Caco-2 (cell line): Measurements from ENCODE around the gene ZNF254. TPM values are rescaled to one million over a fixed set of nuclear protein-coding genes. Genes with fewer than 3 reads are reported as not detected.

Source experiments
- BruUV-seq: library from RNA; stranded (reverse); fragments of 400-500 nt; replicated peaks from 2 replicates; lab custom pipeline; 2021; lab: Mats Ljungman, UMichigan
- CTCF ChIA-PET: fragments of 300-600 bp; sonication (Branson Sonifier 250); formaldehyde crosslinking; loops from one replicate; lab custom pipeline; 2022; ENCODE audit warnings: antibody characterized with exemption; lab: Charles Lee
- POLR2A ChIA-PET: fragments of 300-600 bp; sonication (Branson Sonifier 250); formaldehyde crosslinking; loops from one replicate; lab custom pipeline; 2022; ENCODE audit warnings: antibody characterized with exemption; lab: Charles Lee
- DNase-seq, 2 experiments: peaks; one replicate each; pipeline versions ENCODE4 v3.0.0 to v3.0.0-alpha.2; 2020 to 2022
- H3K27me3 ChIP-seq: replicated peaks from 2 replicates; pipeline ENCODE4 v1.6.0; 2011; ENCODE audit warnings: low read length; ENCODE audit not compliant: control insufficient read depth, insufficient read depth
- H3K36me3 ChIP-seq: 2 replicates; pipeline ENCODE4 v1.5.1; 2011; ENCODE audit warnings: low read length; ENCODE audit not compliant: control insufficient read depth, insufficient read depth
- H3K4me1 ChIP-seq: fragments of 250-450 bp; sonication (Bioruptor Pico); 2 replicates; pipeline ENCODE4 v1.5.1; 2020; ENCODE audit warnings: mild to moderate bottlenecking
- H3K4me3 ChIP-seq: 2 replicates; pipeline ENCODE4 v1.5.1; 2011; ENCODE audit warnings: low read depth, mild to moderate bottlenecking, control low read depth, low read length
- H3K9me3 ChIP-seq: fragments of 250-450 bp; sonication (Bioruptor Pico); 2 replicates; pipeline ENCODE4 v1.5.1; 2020; ENCODE audit warnings: mild to moderate bottlenecking, moderate library complexity
- H3K27ac Mint-ChIP-seq: one replicate; pipeline ENCODE4 v1.8.0; 2022; ENCODE audit warnings: mixed read lengths; ENCODE audit not compliant: unreplicated experiment
- H3K27me3 Mint-ChIP-seq: one replicate; pipeline ENCODE4 v1.8.0; 2022; ENCODE audit warnings: mixed read lengths; ENCODE audit not compliant: insufficient read depth, unreplicated experiment
- H3K36me3 Mint-ChIP-seq: one replicate; pipeline ENCODE4 v1.8.0; 2022; ENCODE audit warnings: mild to moderate bottlenecking, mixed read lengths; ENCODE audit not compliant: insufficient read depth, unreplicated experiment
- H3K4me1 Mint-ChIP-seq: one replicate; pipeline ENCODE4 v1.8.0; 2022; ENCODE audit warnings: low read depth, mixed read lengths; ENCODE audit not compliant: unreplicated experiment
- H3K4me3 Mint-ChIP-seq: one replicate; pipeline ENCODE4 v1.8.0; 2022; ENCODE audit warnings: mild to moderate bottlenecking, moderate library complexity, mixed read lengths; ENCODE audit not compliant: unreplicated experiment
- H3K9me3 Mint-ChIP-seq: one replicate; pipeline ENCODE4 v1.8.0; 2022; ENCODE audit warnings: mixed read lengths; ENCODE audit not compliant: unreplicated experiment
- CTCF ChIP-seq, 2 experiments: fragments of 200-600 bp in 1 of 2; IDR thresholded peaks; 1 replicate in 1 of 2; 2 replicates in 1 of 2; pipeline versions ENCODE4 v1.5.1 to v1.8.0; 2011 to 2022; ENCODE audit warnings: antibody characterized with exemption in 1 of 2, control low read depth in 1 of 2, inconsistent platforms in 1 of 2, low read depth in 1 of 2, low read length in 1 of 2, mild to moderate bottlenecking in 1 of 2, moderate library complexity in 1 of 2; ENCODE audit not compliant: insufficient read depth in 1 of 2, severe bottlenecking in 1 of 2, unreplicated experiment in 1 of 2
- intact Hi-C: fragments of 100-400 bp; cut with micrococcal nuclease; formaldehyde crosslinking; loops from one replicate; pipeline ENCODE4 v1.10.0; 2022; ENCODE audit not compliant: unreplicated experiment
- total RNA-seq: library from RNA; stranded (reverse); gene quantifications from 2 replicates; pipeline ENCODE4 v1.2.3, GENCODE V29; 2022

ZNF254 gene
- total RNA-seq, 1 experiment from 2014 or later, result 16.5 TPM

- H3K4me1 Mint-ChIP-seq, result no peaks in the 10 kb centered on the region
- BruUV-seq, result no TSS peak
Observed at GRCh38 chr19:24051516-24051915, 35.5 kb upstream of the ZNF254 start.

GRCh38 chr19:24052811-24053210 is 34.2 kb upstream of the ZNF254 start:
- POLR2A ChIA-PET, result no interaction called here
- no peaks in the 10 kb centered on the region for H3K9me3 ChIP-seq
- Mint-ChIP-seq H3K27me3 (no peaks in the 10 kb centered on the region), H3K9me3 (no peaks in the 10 kb centered on the region), H3K27ac (no peak overlapping the region), H3K4me1 (no peaks in the 10 kb centered on the region), H3K36me3 (peaks cover 70% of the 10 kb centered on the region), H3K4me3 (no peak overlapping the region)
- intact Hi-C loops, result no loop called here
- no peak overlapping the region for H3K4me3 ChIP-seq
- CTCF ChIA-PET, result no interaction called here
- no peak for DNase-seq
- H3K27me3 ChIP-seq, result no peaks in the 10 kb centered on the region
- H3K4me1 ChIP-seq, result no peaks in the 10 kb centered on the region
- H3K36me3 ChIP-seq, result peaks cover 4% of the 10 kb centered on the region
- TF ChIP-seq CTCF (IDR thresholded peaks at IDR 0.05; ENCODE audit: insufficient read depth in 1 of 2, low read depth in 1 of 2, low read length in 1 of 2, severe bottlenecking in 1 of 2, unreplicated experiment in 1 of 2), result no peak
- BruUV-seq, result no TSS peak

More at GRCh38 chr19:24051516-24051915, 35.5 kb upstream of the ZNF254 start:
- H3K36me3 ChIP-seq, result peaks cover 4% of the 10 kb centered on the region
- no peaks in the 10 kb centered on the region for H3K27me3 Mint-ChIP-seq
- intact Hi-C loops, result no loop called here
- H3K4me3 Mint-ChIP-seq, result no peak overlapping the region
- H3K9me3 ChIP-seq, result no peaks in the 10 kb centered on the region
- no peak overlapping the region for H3K4me3 ChIP-seq
- ChIA-PET CTCF (no interaction called here), POLR2A (no interaction called here)
- peaks cover 83% of the 10 kb centered on the region for H3K36me3 Mint-ChIP-seq
- TF ChIP-seq CTCF (IDR thresholded peaks at IDR 0.05; ENCODE audit: insufficient read depth in 1 of 2, low read depth in 1 of 2, low read length in 1 of 2, severe bottlenecking in 1 of 2, unreplicated experiment in 1 of 2), result no peak
- H3K27ac Mint-ChIP-seq, result no peak overlapping the region
- peaks cover 11% of the 10 kb centered on the region for H3K9me3 Mint-ChIP-seq
- DNase-seq, result no peak
- no peaks in the 10 kb centered on the region for H3K4me1 ChIP-seq
- no peaks in the 10 kb centered on the region for H3K27me3 ChIP-seq

GRCh38 chr19:24053601-24054000 is 33.4 kb upstream of the ZNF254 start:
- H3K36me3 Mint-ChIP-seq, result peaks cover 62% of the 10 kb centered on the region
- no peak overlapping the region for H3K4me3 Mint-ChIP-seq
- H3K27ac Mint-ChIP-seq, result no peak overlapping the region
- TF ChIP-seq CTCF (IDR thresholded peaks at IDR 0.05; ENCODE audit: insufficient read depth in 1 of 2, low read depth in 1 of 2, low read length in 1 of 2, severe bottlenecking in 1 of 2, unreplicated experiment in 1 of 2), result no peak
- intact Hi-C loops, result no loop called here
- DNase-seq, result no peak
- ChIA-PET POLR2A (no interaction called here), CTCF (no interaction called here)
- H3K9me3 Mint-ChIP-seq, result no peaks in the 10 kb centered on the region
- Histone ChIP-seq H3K9me3 (no peaks in the 10 kb centered on the region), H3K36me3 (peaks cover 4% of the 10 kb centered on the region), H3K27me3 (no peaks in the 10 kb centered on the region), H3K4me3 (no peak overlapping the region), H3K4me1 (no peaks in the 10 kb centered on the region)
- H3K27me3 Mint-ChIP-seq, result no peaks in the 10 kb centered on the region
- H3K4me1 Mint-ChIP-seq, result no peaks in the 10 kb centered on the region
- no TSS peak for BruUV-seq
